NCI-H1048 (cell line): ENCODE measurements around the gene CDK7.
"Not testable (repeated sequence)": the region's sequence is repeated elsewhere in the genome, so short reads cannot be mapped to it uniquely, and the experiment has no call there.

Experiments
- DNase-seq: peaks from one replicate; lab custom pipeline; 2025; lab: John Stamatoyannopoulos, UW

The CDK7 gene

DNA sequence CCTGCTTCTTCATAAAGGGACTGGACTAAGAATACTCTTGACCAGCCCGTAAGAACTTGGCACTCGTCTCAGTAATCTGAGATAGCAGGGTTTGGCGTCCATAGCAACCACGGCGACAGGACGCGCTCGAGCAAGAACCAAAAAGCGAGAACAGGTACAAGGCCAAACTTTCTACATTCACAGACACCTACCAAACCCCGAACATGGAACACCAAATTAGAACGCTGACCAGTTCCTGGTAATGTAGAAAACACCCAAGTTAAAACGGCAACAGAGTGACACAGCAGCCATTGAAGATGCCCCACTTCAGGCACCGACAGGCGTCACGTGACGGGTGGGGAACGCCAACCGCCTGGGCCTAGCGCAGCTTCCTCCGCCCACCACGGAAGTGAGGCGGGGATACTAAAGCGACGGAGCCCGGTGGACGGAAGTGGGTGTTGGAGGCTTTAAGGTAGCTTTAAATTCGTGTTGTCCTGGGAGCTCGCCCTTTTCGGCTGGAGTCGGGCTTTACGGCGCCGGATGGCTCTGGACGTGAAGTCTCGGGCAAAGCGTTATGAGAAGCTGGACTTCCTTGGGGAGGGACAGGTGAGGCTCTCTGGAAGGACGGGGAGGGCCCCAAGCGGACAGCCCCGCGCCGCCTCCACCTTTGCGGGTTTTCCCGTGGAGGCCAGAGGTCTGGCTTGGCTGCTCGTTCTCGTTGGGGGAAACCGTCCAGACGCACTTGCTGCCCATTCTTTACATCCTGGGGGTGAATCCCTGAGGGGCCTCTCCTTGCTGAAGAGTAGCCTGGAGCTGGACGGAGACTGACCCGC, at the start of gene CDK7:
Gene CDK7 (plus strand): TSS at position 430 of the 812 bp plus-strand sequence. CDS start 90 bp downstream, at position 520.
- DNase-seq, result peak; percentile 70

DNA sequence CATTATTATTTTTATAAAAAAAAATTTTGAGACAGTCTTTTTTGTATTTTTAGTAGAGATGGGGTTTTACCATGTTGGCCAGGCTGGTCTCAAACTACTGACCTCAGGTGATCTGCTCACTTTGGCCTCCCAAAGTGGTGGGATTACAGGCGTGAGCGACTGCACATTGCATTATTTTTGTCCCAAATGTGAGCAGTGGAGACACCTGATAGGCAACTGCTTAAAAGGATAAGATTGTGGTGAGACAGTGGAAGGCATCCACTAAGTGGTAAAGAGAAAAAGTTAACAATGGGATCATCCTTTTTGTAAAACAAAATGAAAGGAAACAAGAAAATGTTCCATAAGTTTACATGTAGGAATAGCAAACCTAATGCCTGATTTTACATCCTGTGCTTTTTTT, 47.3 kb upstream of the CDK7 start:
- no peak for DNase-seq

DNA sequence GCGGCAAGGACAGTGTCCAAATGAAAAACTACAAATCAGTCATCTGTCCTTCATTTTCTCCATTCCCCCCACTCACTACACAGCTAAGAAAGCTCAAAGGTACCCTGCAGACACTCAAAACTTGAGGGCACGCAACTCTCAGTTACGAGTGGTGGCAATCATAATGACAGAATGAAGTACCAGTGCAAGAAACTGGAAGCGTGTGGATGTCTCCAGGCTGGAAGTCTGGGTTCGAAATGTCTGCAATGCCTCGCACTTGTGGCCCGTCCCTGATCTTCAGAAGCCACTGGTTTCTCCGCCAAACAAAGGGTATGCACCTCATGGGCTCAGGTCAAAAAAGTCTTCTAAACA, 45.9 kb upstream of the CDK7 start:
- DNase-seq, result no peak

DNA sequence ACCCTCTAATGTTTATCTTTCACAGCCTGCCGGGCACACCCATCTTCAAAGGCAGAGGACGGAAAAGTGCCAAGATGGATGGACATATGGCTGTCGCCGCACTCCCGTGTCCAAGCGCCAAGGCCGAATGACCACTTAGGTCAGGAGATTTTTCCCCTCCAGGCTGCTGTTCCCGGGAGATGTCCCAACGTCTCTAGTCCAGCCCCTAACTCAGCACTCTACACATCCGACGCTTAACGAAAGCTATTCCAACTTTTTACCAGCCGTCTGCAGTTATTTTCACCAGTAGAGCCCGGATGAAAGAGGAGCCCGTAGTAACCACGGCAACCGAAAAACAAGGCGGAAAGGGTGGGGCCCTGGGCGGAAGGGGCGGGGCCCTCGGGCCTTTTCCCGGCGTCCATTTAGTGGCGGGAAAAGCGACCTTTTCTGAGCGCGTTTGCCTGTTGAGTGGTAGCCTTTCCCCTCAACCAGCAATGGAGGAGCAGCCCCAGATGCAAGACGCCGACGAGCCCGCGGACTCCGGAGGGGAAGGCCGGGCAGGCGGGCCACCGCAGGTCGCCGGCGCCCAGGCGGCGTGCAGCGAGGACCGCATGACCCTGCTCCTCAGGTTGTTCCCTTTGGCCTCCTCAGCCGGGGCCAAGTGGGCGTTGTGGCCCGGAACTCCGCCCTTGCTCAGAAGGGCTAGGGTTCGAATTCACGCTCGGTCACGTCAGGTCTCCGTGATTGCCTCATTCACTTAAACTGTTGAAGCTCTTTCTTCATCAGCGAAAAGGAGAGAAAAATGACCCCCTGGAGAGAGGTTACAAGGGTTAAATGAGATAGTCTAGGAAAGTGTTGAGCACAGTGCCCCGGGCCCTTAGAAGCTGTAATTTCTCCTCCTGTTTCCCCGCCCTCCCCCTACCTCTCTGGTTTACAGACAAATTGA, 45.3 kb upstream of the CDK7 start, which contains the start of gene CENPH:
Gene CENPH (plus strand): TSS at position 422 of the 925 bp plus-strand sequence. CDS start 52 bp downstream, at position 474.
- peak; percentile 77 for DNase-seq

DNA sequence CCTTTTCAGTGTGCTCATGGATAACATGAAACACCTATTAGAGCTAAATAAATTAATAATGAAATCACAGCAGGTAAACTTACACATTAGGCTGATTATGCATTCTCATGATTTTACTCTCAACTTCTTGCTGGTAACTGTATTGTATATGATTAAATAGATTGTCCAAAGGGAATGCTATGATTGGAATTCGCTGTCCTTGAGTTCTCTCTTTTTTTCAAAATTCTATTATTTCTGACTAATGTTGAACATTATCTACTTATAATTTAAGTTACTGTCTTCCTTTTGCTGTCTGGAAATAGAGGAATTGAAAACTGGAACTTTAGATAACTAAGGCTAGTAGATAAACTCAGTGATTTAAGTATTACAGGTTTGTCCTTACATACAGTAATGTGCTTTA, 32.2 kb upstream of the CDK7 start:
- no peak for DNase-seq

DNA sequence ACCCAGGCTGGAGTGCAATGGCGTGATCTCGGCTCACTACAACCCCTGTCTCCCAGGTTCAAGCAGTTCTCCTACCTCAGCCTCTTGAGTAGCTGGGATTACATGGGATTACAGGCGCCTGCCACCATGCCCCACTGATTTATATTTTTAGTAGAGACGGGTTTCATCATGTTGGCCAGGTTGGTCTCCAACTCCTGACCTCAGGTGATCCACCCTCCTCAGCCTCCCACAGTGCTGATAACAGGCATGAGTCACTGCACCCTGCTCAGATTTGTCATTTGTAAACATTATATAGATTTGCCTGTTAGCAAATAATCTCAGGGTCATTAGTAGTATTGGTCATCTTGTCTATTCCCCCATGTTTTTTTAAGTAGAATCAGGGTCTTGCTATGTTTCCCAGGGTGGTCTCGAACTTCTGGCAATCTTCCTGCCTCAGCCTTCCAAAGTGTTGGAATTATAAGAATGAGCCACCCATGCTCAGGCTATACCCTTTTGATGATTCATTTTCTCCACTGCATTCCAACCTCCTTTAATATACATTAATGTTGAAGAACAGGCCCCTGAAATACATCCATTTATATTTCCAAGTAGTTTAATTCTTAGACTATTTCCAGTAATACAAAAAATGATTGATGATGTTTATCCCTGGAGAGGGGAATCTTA, 28.0 kb upstream of the CDK7 start:
- DNase-seq, result no peak

DNA sequence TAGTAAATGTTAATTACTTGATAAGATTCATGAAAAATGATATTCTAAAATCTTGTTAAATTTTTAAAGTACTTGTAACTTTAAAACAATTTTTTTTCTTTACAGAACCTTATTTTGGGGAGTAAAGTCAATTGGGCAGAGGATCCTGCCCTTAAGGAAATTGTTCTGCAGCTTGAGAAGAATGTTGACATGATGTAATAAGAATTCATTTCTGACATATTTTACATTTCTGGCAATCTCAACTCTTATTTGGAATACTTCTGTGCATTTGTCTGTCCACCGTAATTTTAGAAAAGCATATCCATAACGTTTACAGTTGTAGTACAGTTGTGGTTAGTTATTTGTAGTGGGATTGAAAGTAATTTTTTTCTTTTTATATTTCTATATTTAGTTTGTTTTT, 25.1 kb upstream of the CDK7 start:
- DNase-seq, result no peak

DNA sequence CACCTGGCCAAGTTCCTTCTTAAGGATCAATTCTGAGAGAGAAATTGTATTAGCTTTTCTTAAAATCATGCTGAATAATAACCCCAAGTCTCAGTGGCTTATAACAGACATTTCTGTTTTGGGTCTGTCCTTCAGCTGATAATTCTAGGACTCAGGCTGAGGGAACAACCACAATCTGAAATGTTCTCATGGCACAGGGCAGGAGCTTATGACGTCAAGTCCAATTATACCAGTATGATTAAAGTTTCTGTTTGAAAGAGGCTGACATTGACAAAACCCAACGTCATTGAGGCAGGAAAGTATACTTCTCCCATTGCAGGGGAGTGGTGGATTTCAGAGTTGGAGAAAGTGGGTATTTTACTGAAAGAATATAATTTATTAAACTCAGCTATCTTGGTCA, 23.5 kb upstream of the CDK7 start:
- DNase-seq, result no peak

DNA sequence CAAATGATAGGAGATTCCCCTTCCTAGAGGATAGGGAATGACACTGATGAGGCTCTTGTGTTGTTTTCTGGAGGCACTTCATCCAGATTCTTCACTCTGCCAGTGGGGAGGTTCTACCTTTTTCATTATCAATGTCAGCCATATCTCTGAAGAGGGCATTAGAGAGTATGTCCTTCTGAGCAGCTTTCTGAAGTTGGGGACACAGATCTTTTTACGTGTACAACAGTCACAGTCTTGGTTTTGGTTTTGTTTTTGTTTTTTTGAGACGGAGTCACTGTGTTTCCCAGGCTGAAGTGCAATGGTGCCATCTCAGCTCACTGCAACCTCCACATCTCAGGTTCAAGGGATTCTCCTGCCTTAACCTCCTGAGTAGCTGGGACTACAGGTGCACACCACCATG, 22.7 kb upstream of the CDK7 start:
- no peak for DNase-seq

DNA sequence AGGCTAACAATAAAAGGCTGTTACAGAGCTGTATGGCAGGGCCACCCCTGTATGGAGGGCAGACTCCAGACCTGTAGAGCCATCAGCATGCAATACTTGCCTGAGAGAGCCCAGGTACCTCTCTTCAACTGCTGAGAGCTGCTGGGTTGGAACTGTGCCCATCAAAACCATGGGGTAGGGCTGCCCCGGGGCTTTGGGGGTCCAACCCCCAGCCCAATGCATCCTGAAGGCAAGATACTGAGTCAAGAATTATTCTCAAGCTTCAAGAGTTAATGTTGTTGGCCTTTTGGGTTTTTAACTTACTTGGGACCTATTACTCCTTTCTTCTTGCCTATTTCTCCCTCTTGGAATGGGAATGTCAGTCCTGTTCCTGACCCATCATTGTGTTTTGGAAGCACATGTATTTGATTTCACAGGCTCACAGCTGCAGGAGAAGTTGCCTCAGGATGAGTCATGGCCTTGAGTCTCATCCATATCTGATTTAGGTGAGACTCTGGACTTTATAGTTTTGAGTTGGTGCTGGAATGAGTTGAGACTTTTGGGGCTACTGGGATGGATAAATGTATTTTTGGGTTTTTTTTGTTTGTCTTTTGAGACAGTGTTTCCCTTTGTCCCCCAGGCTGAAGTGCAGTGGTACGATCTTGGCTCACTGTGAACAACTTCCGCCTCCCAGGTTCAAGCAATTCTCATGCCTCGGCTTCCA, 21.0 kb upstream of the CDK7 start:
- DNase-seq, result no peak

DNA sequence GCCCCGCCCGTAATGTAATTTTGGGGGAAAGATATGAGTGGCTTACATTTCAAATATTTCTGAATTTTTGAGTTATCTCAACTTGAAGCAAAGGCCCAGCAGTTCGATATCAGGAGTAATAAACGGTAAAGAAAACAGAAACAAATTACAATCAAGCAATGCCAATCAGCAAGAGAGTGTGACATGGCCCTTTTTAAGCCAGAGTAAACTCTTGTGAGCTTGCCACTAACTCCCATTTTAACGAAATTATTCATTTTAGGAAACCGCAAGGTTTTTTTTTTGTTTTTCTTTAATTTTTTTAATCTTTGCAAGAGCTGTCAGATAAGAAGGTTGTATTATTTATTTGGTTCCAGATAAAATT, 17.6 kb upstream of the CDK7 start:
- no peak for DNase-seq

DNA sequence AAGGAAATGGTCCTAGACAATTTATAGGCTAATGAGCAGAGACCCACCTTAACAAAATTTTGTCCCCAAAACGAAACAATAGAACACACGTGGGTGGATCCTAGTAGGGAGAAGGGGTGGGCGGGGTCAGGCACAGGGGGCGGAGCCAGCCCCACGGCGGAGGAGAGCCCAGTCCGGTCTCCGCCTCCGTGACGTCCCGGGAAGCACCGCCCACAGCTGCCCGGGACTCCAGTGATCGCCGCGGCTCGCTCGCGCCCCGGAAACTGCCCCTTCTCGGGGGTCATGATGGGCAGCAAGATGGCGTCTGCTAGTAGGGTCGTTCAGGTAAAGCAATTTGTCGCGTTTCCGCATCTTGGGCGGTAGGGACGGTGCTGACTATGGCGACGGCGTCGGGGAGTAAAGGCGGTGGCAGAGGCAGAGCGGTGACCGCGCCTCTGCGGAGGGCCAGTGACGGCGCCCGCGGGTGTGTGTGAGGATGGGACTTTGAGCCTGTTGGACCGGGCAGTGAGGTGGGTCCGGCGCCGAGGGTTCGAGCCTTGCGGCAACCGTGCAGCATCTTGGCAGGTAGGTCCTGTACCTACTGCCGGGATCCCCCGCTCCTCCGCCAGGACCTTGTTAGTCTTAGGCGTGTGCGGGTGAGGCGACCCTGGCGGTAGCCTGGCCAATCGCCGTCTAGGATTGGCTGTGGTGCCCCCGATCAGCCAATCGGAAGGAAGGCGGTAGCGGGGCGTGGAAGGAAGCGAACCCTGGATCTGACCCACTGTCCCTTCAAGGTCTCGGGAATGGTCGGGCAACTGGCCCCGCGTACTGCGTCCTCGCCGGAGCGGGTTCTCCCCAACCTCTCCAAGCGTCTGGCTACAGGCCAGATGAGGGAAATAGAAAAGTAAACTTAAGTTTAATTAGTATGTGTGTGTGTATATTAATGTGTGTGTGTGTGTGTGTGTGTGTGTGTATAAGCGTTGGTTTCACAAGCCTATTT, 16.8 kb upstream of the CDK7 start:
- peak; percentile 77 for DNase-seq

DNA sequence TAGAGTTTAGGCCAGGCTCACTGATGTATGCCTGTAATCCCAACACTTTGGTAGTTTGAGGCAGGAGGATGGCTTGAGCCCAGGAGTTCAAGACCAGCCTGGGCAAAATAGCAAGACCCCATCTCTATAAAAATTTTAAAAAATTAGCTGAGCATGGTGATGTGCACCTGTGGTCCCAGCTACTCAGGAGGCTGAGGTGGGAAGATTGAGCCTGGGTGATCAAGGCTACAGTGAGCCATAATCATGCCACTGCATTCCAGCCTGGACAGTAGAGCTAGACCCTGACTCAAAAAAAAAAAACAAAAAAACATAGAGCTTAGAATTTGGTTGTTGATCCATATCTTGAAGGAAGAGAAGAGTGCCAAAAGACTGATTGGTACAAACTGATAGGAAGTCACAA, 14.7 kb upstream of the CDK7 start:
- no peak for DNase-seq

DNA sequence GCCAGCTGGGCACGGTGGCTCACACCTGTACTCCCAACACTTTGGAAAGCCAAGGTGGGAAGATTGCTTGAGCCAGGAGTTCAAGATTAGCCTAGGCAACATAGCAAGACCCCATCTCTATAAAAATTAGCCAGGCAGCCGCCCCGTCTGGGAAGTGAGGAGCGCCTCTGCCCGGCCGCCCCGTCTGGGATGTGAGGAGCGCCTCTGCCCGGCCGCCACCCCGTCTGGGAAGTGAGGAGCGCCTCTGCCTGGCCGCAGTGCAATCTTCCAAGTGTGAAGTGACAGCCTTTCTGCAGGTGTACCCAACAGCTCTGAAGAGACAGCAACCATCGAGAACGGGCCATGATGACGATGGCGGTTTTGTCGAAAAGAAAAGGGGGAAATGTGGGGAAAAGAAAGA, 14.3 kb upstream of the CDK7 start:
- DNase-seq, result not testable (repeated sequence)

DNA sequence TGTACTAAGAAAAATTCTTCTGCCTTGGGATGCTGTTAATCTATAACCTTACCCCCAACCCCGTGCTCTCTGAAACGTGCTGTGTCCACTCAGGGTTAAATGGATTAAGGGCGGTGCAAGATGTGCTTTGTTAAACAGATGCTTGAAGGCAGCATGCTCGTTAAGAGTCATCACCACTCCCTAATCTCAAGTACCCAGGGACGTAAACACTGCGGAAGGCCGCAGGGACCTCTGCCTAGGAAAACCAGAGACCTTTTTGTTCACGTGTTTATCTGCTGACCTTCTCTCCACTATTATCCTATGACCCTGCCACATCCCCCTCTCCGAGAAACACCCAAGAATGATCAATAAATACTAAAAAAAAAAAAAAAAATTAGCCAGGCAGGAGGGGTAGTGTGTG, 13.9 kb upstream of the CDK7 start:
- DNase-seq, result not testable (repeated sequence)

DNA sequence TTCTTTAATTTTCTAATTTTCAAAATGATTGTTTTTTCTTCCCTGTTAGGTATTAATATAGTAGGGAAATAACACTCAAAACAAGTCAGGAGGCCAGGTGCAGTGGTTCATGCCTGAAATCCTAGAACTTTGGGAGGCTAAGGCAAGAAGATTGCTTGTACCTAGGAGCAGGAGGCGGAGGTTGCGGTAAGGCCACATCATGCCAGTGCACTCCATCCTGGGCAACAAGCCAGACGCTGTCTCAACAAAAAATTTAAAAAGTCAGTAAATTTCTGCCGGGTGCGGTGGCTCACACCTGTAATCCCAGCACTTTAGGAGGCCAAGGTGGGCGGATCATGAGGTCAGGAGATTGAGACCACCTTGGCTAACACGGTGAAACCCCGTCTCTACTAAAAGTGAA, 10.2 kb upstream of the CDK7 start:
- DNase-seq, result no peak

DNA sequence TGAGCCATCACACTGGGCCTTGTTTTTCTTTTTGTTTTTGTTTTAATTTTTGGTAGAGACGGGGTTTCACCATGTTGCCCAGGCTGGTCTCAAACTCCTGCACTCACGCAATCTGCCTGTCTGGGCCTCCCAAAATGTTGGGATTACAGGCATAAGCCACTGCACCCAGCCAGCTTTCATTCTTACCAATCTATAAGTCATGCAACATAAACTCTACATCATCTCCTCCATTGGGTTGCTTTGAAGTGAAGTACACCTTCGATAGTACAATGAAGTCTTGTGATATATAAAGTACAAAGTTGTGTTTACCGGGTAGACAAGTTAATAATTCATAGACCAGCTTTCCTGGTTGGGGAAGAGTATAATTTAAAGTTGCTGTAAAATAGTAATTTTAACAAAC, 8.8 kb upstream of the CDK7 start:
- DNase-seq, result no peak

DNA sequence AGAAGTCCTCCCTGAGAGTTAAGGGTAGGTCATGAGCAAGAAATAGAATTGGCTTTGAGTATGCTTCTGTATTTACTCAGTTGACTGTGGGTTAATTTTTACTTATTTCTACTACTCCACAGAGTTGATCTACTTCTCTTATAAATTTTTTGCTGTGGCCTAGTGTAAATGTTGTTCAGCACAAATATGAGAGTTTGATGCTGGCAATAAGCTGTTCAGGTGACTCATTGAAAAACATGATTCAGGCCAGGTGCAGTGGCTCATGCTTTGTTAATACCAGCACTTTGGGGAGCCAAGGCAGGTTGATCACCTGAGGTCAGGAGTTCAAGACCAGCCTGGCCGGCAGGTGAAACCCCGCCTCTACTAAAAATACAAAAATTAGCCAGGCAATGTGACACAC, 4.5 kb upstream of the CDK7 start:
- DNase-seq, result no peak

DNA sequence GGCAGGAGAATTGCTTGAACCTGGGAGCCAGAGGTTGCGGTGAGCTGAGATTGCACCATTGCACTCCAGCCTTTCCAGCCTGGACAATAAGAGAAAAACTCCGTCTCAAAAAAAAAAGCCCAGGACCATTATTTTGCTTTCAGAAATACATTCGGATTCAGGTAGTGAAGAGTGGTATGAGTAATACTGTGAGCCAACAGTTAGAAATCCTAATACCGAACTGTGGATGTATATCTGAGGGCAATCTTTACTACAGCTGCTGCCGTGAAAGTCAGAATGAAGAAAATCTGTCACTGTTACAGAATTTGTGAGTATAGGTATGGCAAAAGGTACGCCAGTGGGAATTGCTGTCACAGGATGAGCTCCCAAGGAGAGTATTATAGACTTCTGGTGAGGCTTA, 3.4 kb upstream of the CDK7 start:
- no peak for DNase-seq

DNA sequence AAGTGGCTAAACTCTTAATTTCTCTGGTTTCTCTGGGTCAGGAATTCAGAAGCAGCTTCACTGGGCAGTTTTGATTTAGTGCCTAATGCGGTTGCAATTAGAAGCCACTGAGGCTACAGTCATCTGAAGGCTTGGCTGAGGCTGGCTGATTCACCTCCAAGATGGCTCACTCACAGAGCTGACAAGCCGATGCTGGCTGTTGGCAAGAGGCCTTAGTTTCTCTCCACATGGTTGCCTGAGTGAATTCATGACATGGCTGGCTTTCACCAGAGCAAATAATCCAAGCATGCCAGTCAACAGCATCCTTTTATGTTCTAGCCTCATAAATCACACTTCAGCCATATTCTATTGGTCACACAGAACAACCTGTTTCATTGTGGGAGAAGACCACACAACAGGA, 2.8 kb upstream of the CDK7 start:
- no peak for DNase-seq

DNA sequence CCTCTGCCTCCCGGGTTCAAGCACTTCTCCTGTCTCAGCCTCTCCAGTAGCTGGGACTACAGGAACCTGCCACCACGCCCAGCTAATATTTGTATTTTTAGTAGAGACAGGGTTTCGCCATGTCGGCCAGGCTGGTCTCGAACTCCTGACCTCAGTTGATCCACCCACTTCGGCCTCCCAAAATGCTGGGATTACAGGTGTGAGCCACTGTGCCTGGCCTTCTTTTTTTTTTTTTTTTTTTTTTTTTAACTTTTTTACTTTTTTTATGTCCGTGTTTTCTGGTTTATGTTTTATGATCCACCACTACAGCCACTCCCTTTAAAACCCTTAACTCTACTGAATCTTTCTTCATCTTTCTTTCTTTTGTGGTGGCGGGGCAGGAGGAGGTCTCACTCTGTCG, 2.0 kb downstream of the CDK7 start:
- DNase-seq, result not testable (repeated sequence)
